GM06990 (cell line): ENCODE measurements around the gene SCIN.
"Not testable (repeated sequence)": the region's sequence is repeated elsewhere in the genome, so short reads cannot be mapped to it uniquely, and the experiment has no call there.

Source experiments
- DNase-seq: peaks from one replicate; pipeline ENCODE4 v3.0.0-alpha.2; 2011; ENCODE audit not compliant: insufficient read length; ENCODE audit errors: extremely low read depth
- H3K27me3 ChIP-seq: replicated peaks from 2 replicates; pipeline ENCODE4 v1.6.0; 2011; ENCODE audit warnings: low read length; ENCODE audit not compliant: control insufficient read depth, insufficient read depth
- H3K36me3 ChIP-seq: 2 replicates; pipeline ENCODE4 v1.5.1; 2011; ENCODE audit warnings: low read length; ENCODE audit not compliant: control insufficient read depth, insufficient read depth
- H3K4me3 ChIP-seq: replicated peaks from 2 replicates; pipeline ENCODE4 v1.5.1; 2011; ENCODE audit warnings: low read depth, mild to moderate bottlenecking, control low read depth, low read length
- TF ChIP-seq, protein P1 (sequence below): IDR thresholded peaks from 2 replicates; pipeline ENCODE4 v1.5.1; 2011; ENCODE audit warnings: low read length, control low read depth, mild to moderate bottlenecking, inconsistent platforms; ENCODE audit not compliant: insufficient read depth, poor library complexity, severe bottlenecking

SCIN gene

DNA sequence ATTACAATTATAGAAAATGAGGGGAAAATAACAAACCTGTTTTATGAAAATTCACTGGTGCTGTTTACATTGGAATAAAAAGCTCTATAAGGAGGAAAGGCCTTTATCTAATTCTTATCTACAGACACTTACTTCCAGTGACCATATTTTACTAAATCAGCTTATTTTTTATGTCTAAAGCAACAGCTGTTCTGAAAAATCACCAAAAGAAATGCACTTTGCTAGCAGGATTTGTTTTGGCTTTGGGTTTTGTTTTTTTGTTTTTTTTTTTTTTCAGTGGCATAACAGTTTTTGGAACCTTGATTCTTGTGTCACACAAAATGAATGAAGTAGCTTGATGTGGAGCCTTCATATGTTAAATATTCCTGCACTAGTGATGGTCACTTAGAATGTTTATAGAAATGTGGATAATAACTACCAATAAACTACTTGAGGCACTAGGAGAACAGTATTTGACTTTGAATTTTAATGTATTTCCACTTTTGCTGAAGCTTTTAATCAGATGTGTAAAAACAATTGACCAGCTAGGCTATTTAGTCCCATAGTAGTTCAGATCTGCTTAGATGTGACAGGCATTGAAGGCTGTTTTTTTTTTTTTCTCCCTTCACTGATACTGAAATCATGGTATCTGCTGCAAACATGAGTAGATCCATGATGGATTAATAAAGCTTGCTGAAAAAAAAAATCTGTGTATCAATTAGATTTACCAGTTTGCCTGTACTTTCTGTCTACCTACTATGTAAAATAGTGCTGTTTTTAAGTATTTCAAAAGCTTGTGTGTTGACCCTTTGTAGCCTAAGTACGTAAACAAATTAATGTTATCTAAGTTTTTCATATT, 119.7 kb downstream of the SCIN start:
- H3K36me3 ChIP-seq = no peaks in the 10 kb centered on the region
- DNase-seq = no peak
- H3K27me3 ChIP-seq = no peaks in the 10 kb centered on the region
- TF ChIP-seq, protein P1, sequence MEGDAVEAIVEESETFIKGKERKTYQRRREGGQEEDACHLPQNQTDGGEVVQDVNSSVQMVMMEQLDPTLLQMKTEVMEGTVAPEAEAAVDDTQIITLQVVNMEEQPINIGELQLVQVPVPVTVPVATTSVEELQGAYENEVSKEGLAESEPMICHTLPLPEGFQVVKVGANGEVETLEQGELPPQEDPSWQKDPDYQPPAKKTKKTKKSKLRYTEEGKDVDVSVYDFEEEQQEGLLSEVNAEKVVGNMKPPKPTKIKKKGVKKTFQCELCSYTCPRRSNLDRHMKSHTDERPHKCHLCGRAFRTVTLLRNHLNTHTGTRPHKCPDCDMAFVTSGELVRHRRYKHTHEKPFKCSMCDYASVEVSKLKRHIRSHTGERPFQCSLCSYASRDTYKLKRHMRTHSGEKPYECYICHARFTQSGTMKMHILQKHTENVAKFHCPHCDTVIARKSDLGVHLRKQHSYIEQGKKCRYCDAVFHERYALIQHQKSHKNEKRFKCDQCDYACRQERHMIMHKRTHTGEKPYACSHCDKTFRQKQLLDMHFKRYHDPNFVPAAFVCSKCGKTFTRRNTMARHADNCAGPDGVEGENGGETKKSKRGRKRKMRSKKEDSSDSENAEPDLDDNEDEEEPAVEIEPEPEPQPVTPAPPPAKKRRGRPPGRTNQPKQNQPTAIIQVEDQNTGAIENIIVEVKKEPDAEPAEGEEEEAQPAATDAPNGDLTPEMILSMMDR = no peak
- no peak overlapping the region for H3K4me3 ChIP-seq

GRCh38 chr7:12691388-12691787, 120.9 kb downstream of the SCIN start:
- not testable (repeated sequence) for H3K4me3 ChIP-seq, DNase-seq, H3K36me3 ChIP-seq, H3K27me3 ChIP-seq

- TF ChIP-seq, protein P1 = no peak
- no peaks in the 10 kb centered on the region for H3K36me3 ChIP-seq
These were observed 121.5 kb downstream of the SCIN start for GRCh38 chr7:12692035-12692434.

DNA sequence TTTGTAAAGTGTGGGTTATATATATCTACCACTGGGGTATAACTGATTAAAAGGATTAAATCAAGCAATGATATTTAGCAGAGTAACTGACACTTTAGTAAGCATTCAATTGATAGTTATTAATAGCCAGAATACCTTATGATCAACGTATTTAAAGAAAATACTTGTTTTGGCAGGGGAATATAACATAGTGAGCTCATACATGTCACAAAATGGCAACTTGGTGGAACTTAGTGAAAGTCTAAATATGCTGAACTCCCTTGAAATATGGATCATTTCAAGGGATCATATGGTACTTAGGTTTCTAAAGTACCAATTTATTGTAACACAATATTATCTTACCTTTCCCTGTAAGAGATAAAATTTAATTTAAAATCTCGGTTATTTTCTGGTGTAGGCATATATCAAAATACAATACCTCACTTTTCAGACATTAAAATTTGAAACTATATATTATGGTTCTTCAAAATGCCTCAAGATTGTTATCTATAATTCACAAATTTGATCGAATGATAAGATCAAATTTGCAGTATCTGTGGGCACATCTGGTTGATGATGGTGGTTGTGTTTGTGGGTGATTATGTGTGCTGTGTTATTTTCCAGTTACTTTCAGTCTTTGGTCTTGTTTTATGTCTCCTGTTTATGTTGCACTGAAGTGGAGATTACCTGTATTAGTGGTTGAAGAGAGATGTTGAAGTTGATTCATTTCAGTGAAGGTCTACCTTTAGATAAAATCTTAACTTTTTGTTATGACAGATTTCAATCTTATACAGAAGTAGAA, 122.1 kb downstream of the SCIN start:
- Histone ChIP-seq H3K36me3 (no peaks in the 10 kb centered on the region), H3K27me3 (no peaks in the 10 kb centered on the region), H3K4me3 (no peak overlapping the region)
- DNase-seq = no peak
- TF ChIP-seq, protein P1 = no peak

More at GRCh38 chr7:12692035-12692434, 121.5 kb downstream of the SCIN start:
- no peaks in the 10 kb centered on the region for H3K27me3 ChIP-seq
- H3K4me3 ChIP-seq = no peak overlapping the region
- DNase-seq = no peak

GRCh38 chr7:12694817-12695216, 124.3 kb downstream of the SCIN start:
- DNase-seq = no peak
- H3K36me3 ChIP-seq = no peaks in the 10 kb centered on the region
- TF ChIP-seq, protein P1 = no peak

GRCh38 chr7:12695965-12696364, 125.4 kb downstream of the SCIN start:
- no peak overlapping the region for H3K4me3 ChIP-seq
- DNase-seq = no peak
- TF ChIP-seq, protein P1 = no peak

More at GRCh38 chr7:12694817-12695216, 124.3 kb downstream of the SCIN start:
- H3K4me3 ChIP-seq = no peak overlapping the region
- no peaks in the 10 kb centered on the region for H3K27me3 ChIP-seq

More at GRCh38 chr7:12695965-12696364, 125.4 kb downstream of the SCIN start:
- Histone ChIP-seq H3K27me3 (no peaks in the 10 kb centered on the region), H3K36me3 (no peaks in the 10 kb centered on the region)
